ENCODE measurements around the gene ANO2. TPM values are rescaled to one million over a fixed set of nuclear protein-coding genes. Genes with fewer than 3 reads are reported as not detected.

Gene ANO2
- total RNA-seq, 2 donors from 2014 or later, result 0.89 TPM; not detected in 1

DNA sequence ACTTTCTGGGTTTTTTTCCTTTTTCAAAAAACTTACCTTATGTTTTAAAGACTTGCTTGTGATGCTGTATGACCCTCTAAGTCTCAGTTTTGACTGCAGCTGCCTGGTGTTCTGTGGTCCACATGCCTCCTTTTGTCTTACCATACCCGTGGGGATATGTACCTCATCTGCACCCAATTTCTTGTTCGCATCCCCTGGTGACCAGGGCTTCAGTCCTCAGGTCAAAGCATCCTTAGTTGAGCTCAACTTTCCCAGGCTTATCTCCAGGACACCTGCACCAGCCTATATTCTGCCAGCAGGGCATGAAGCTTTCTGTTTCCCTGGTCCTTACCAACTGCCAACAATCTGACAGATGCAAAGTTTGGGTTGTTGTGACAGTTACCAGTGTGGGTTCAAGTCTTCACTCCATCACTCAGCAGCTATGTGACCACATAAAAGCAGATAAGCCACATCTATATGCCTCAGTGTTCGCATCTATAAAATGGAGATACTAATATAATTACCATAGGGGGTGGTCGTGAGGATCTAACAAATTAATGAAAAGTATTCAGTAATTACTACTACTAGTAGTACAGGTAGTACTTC is 419.2 kb downstream of the ANO2 start:
- H3K4me3 Mint-ChIP-seq, result no peak overlapping the region
- no peak overlapping the region for H3K27ac Mint-ChIP-seq
- H3K4me1 Mint-ChIP-seq, result no peaks in the 10 kb centered on the region
- H3K36me3 Mint-ChIP-seq (ENCODE audit: low read depth), result no peaks in the 10 kb centered on the region
- no peaks in the 10 kb centered on the region for H3K9me3 ChIP-seq (ENCODE audit: control insufficient read depth, low read length, poor library complexity, severe bottlenecking)
- ATAC-seq (no peak), DNase-seq (no peak)
- peaks cover 20% of the 10 kb centered on the region for H3K27me3 Mint-ChIP-seq

DNA sequence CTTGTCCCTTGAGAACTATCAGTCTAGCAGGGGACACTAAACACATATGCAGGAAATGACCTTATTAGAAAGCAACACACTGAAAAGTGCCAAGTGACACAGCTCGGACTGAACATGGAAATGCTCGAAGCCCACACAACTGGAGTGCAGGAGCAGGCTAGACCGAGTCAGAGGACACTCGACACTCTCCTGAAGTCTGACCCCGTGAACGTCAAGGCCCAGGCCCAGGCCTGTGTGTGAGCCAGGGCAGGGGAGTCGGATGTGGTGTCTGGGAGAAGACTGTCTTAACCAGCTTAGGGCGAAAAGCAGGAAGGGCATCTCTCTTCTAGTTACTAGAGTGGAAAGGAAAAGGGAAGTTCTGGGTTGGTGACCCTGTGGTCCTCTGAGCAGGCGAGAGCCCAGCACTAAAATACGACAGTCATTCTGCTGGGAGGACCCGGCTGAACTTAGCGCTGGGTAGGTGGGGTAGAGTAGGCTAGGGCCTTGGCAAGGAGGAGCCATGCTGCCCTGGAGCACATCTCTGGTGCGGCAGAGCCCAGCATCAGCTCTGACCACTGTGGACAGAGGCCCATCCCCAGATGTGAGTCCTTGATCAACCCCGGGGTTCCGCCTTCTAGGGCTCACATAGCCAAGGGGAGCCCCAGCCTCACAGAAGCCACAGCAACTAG is 420.2 kb downstream of the ANO2 start:
- Mint-ChIP-seq H3K27ac (no peak overlapping the region), H3K4me3 (no peak overlapping the region), H3K27me3 (peaks cover 29% of the 10 kb centered on the region), H3K36me3 (ENCODE audit: low read depth) (no peaks in the 10 kb centered on the region), H3K4me1 (no peaks in the 10 kb centered on the region)
- DNase-seq (no peak), ATAC-seq (no peak)
- no peaks in the 10 kb centered on the region for H3K9me3 ChIP-seq (ENCODE audit: control insufficient read depth, low read length, poor library complexity, severe bottlenecking)

DNA sequence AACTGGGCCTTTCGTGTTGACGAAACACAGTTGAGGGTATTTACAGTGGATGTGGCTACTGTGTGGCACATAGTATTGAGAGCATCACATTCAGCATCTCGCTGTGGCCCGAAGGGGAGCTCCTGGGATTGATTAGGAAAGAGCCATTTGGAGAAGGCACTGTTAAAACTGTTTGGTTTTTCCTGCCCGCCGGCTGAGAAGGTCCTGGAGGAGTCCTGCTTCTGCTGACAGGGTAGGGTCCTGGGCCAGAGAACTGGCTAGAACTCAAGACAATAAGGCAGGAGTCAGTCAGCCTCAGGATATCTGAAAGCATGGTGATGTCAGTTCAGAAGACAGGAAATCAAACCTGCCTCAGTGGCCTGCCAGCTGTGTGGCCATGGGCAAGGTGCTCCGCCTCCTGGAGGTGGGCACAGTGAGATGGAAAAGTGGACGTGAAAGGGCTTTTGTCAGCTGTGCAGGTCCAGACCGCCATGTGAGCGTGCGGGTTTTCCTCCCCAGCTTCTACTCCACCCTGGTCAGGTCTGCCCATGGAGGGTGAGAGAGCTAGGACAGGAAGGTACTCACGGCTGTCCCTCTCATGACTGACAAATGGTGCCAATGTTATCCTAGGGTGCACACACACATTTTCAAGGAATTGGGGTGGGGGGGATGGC is 420.8 kb downstream of the ANO2 start:
- Mint-ChIP-seq H3K27ac (no peak overlapping the region), H3K36me3 (ENCODE audit: low read depth) (peaks cover 2% of the 10 kb centered on the region), H3K4me1 (no peaks in the 10 kb centered on the region), H3K4me3 (no peak overlapping the region), H3K27me3 (peaks cover 34% of the 10 kb centered on the region)
- DNase-seq (no peak), ATAC-seq (no peak)
- no peaks in the 10 kb centered on the region for H3K9me3 ChIP-seq (ENCODE audit: control insufficient read depth, low read length, poor library complexity, severe bottlenecking)

DNA sequence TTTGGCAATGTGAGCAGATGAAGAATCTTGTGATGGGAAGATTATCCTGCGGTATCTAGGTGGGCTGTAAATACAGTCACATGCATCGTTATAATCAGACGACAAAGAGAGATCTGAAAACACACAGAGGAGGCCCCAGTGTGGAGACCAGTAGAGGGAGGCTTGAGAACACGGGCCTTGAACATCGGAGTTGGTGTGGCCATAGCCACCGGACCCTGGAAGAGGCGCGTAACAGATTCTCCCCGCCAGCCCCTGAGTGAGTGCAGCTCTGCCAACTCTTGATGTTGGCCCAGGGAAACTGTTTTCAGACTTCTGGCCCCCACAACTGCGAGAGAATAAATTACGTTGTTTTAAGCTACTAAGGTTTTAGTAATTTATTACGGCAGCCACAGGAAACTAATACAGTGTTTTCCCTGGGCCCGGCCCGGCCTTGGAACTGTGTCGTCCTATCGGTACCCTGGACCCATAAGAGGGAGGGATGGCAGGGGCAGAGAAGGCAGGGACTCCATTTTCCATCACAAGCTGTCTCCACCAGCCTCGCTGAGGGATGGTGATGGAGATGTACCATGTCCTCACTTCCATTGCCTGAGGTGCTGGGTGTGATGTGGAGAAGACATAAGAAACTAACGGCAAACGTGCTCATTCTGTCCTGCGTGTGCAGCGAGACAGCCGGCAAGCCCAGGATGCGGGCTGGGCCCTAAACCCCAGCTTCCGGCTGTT is 421.5 kb downstream of the ANO2 start:
- peaks cover 2% of the 10 kb centered on the region for H3K36me3 Mint-ChIP-seq (ENCODE audit: low read depth)
- H3K9me3 ChIP-seq (ENCODE audit: control insufficient read depth, low read length, poor library complexity, severe bottlenecking), result no peaks in the 10 kb centered on the region
- H3K4me1 Mint-ChIP-seq, result no peaks in the 10 kb centered on the region
- no peak for DNase-seq
- H3K27me3 Mint-ChIP-seq, result peaks cover 37% of the 10 kb centered on the region
- no peak overlapping the region for H3K27ac Mint-ChIP-seq
- no peak for ATAC-seq
- H3K4me3 Mint-ChIP-seq, result no peak overlapping the region

DNA sequence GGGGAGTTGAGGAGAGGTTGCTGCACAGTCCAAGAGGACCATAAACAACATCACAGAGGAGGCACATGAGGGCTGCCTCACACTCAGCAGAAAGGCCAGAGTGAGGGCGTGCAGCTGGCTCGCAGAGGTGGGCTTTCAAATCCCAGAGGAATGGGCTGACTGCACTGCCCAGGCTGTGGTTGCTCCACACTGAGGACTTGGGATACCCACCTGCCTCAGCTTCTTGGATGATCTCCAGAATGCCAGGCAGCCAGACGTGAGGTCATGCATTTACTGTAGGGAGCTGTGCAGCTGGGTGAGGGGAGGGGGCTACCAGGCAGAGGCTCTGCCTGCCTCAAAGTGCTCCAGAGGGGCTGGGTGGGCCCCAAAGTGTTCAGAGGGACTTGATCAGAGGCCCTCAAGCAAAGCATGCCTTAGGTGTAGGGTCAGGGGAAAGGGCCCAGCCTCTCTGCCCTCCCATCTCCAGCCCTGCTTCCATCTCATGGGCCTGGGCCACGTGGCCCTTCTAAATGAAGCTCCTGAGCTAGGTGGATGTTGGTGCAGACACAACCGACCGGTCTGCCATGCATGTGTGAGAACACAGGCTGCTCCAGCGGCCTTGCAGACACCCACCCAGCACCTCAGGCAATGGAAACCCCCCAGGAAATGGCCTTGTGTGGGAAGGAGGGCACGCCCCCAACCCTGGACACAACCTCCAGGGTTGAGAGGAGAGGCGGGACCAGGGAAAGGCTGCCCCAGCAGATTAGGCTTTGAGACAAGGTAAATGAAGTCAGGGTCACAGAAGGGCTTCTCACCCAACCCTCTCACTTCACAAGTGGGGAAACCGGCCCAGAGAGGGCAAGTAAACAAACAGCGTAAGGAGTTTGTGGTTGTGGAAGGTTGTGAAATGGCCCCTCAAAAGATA is 422.4 kb downstream of the ANO2 start:
- H3K9me3 ChIP-seq (ENCODE audit: control insufficient read depth, low read length, poor library complexity, severe bottlenecking), result no peaks in the 10 kb centered on the region
- ATAC-seq (no peak), DNase-seq (no peak)
- Mint-ChIP-seq H3K36me3 (ENCODE audit: low read depth) (peaks cover 2% of the 10 kb centered on the region), H3K27ac (no peak overlapping the region), H3K4me1 (no peaks in the 10 kb centered on the region), H3K27me3 (peaks cover 39% of the 10 kb centered on the region), H3K4me3 (no peak overlapping the region)

DNA sequence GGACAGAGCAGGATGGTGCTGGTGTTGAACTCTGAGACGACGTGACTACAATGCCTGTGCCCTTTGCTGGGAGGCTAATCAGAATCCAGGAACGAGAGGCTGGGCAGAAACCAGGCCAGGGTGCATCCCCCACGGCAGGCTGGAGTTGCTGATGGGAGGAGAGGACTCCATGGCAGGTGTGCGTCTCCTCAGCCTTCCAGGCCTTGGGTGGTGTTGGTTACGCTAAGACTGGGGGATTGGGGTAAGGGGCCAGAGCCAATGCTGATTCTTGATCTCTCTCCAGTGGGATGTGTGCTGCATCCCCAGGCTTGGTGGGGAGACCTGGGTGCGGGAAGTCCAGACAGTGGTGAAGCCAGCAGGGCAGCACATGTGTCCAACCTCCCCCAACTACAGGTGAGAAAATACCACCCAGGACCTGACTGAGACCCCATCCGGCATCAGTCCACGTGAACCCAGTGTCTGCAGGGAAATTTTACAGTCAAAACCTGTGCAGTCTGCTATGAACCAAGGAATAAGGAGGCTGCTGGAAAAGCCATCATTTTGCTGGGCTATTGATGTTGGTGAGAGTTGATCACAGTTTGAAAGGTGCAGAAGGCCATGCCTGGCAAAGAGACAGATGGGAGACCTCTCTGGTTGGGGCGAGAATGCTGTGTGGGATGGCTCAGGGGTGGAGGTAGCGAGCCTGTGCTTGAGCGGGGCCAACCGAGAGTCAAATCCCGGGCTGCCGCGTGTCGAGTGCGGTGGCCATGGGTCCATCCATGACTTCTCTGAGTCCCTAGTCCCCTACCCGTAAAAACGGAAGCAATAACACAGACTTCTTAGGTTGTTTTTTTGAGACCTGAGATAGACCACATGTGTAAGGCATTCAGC is 423.4 kb downstream of the ANO2 start:
- Mint-ChIP-seq H3K4me3 (no peak overlapping the region), H3K27me3 (peaks cover 33% of the 10 kb centered on the region), H3K4me1 (no peaks in the 10 kb centered on the region), H3K36me3 (ENCODE audit: low read depth) (peaks cover 2% of the 10 kb centered on the region), H3K27ac (no peak overlapping the region)
- DNase-seq (no peak), ATAC-seq (no peak)
- no peaks in the 10 kb centered on the region for H3K9me3 ChIP-seq (ENCODE audit: control insufficient read depth, low read length, poor library complexity, severe bottlenecking)

- Mint-ChIP-seq H3K4me3 (no peak overlapping the region), H3K36me3 (ENCODE audit: low read depth) (peaks cover 2% of the 10 kb centered on the region), H3K4me1 (no peaks in the 10 kb centered on the region), H3K27ac (no peak overlapping the region), H3K27me3 (peaks cover 33% of the 10 kb centered on the region)
- no peaks in the 10 kb centered on the region for H3K9me3 ChIP-seq (ENCODE audit: control insufficient read depth, low read length, poor library complexity, severe bottlenecking)
- ATAC-seq, result no peak
- no peak for DNase-seq
Measured at GRCh38 chr12:5520831-5521230, 424.2 kb downstream of the ANO2 start.

GRCh38 chr12:5520037-5520436 is 425.0 kb downstream of the ANO2 start:
- Mint-ChIP-seq H3K27me3 (peaks cover 33% of the 10 kb centered on the region), H3K4me3 (no peak overlapping the region), H3K27ac (no peak overlapping the region), H3K4me1 (no peaks in the 10 kb centered on the region), H3K36me3 (ENCODE audit: low read depth) (peaks cover 2% of the 10 kb centered on the region)
- ATAC-seq (no peak), DNase-seq (no peak)
- H3K9me3 ChIP-seq (ENCODE audit: control insufficient read depth, low read length, poor library complexity, severe bottlenecking), result no peaks in the 10 kb centered on the region

DNA sequence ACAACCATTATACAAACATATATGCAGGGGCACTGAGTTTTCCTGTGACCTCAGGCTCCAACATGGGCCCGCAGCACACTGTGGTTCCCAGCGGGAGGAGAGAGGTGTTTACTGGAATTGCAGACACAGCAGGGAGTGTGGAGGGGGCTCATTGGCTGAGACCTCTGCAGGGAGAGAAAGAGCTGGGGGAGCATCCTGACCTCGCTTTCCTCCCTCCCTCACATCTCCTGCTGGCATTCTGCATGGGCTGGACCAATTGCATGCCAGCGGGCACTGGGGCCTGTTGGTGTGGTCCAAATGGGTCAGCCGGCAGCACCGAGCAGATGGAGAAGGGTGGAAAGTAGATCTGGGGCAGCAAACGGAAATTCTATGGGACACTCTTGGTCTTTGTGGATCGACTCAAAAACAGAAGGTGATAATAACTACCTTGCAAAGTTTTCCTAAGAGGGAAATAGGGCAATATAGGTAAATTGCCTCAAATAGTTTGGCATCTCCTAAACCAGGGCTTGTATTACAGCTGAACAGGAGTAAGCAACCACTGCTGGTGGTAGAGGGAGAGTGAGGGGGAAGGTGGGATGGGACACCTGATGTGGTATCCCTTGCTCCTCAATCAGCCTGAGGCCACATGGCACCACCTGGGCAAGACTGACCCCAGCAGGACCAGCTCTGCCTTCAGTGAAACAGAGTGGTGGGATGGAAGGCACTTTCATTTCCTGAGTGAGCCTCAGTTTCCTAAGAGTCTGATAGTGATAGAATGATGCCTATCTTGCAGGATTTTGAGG is 426.3 kb downstream of the ANO2 start:
- Mint-ChIP-seq H3K36me3 (ENCODE audit: low read depth) (peaks cover 2% of the 10 kb centered on the region), H3K4me1 (no peaks in the 10 kb centered on the region), H3K27ac (no peak overlapping the region), H3K4me3 (no peak overlapping the region), H3K27me3 (peaks cover 33% of the 10 kb centered on the region)
- no peaks in the 10 kb centered on the region for H3K9me3 ChIP-seq (ENCODE audit: control insufficient read depth, low read length, poor library complexity, severe bottlenecking)
- no peak for DNase-seq
- no peak for ATAC-seq

- H3K27me3 Mint-ChIP-seq, result peaks cover 28% of the 10 kb centered on the region
- H3K9me3 ChIP-seq (ENCODE audit: control insufficient read depth, low read length, poor library complexity, severe bottlenecking), result no peaks in the 10 kb centered on the region
- H3K4me1 Mint-ChIP-seq, result no peaks in the 10 kb centered on the region
- peaks cover 2% of the 10 kb centered on the region for H3K36me3 Mint-ChIP-seq (ENCODE audit: low read depth)
- H3K4me3 Mint-ChIP-seq, result no peak overlapping the region
- ATAC-seq, result no peak
- H3K27ac Mint-ChIP-seq, result no peak overlapping the region
- no peak for DNase-seq
Measured at GRCh38 chr12:5516371-5517241, 428.5 kb downstream of the ANO2 start.

- Mint-ChIP-seq H3K4me1 (no peaks in the 10 kb centered on the region), H3K27me3 (peaks cover 28% of the 10 kb centered on the region), H3K27ac (no peak overlapping the region), H3K4me3 (no peak overlapping the region), H3K36me3 (ENCODE audit: low read depth) (peaks cover 2% of the 10 kb centered on the region)
- H3K9me3 ChIP-seq (ENCODE audit: control insufficient read depth, low read length, poor library complexity, severe bottlenecking), result no peaks in the 10 kb centered on the region
- DNase-seq, result no peak
- no peak for ATAC-seq
Measured at GRCh38 chr12:5515458-5515857, 429.6 kb downstream of the ANO2 start.

All from T-helper 17 cell (primary cell).